ENCODE measurements around the gene IGFBP5. TPM values are rescaled to one million over a fixed set of nuclear protein-coding genes. Genes with fewer than 3 reads are reported as not detected.

Gene IGFBP5
- total RNA-seq, 1 experiment from 2014 or later = 157 TPM

GRCh38 chr2:216626875-216627245 is 68.5 kb downstream of the IGFBP5 start:
- peak overlapping the region; percentile 42 for H3K27ac ChIP-seq (ENCODE audit: low read length)
- BruUV-seq (replicated peaks) = no TSS peak
- intact Hi-C loops (cut with micrococcal nuclease) = no loop called here

GRCh38 chr2:216626168-216626874 is 69.0 kb downstream of the IGFBP5 start:
- H3K27ac ChIP-seq (ENCODE audit: low read length) = peak overlapping the region; percentile 42
- TF ChIP-seq CTCF (conservative IDR thresholded peaks at IDR 0.05; ENCODE audit: low read depth, low read length) (no peak), EZH2 (IDR thresholded peaks at IDR 0.05; ENCODE audit: low read length, unreplicated experiment) (no peak), EZH2phosphoT487 (IDR thresholded peaks at IDR 0.05; ENCODE audit: borderline replicate concordance, low read length) (no peak)
- BruUV-seq (replicated peaks) = no TSS peak
- 0 out of 2 replicates have a peak overlapping the region, but pooled peaks have one; percentile 11 for H2AFZ ChIP-seq (ENCODE audit: low read length)
- ATAC-seq = no peak
- H3K79me2 ChIP-seq (ENCODE audit: low read length) = no peaks in the 10 kb centered on the region
- POLR2A ChIA-PET (ENCODE audit: unreplicated experiment) = no interaction called here
- intact Hi-C loops (cut with micrococcal nuclease) = no loop called here
- no peak overlapping the region for H3K4me3 ChIP-seq (ENCODE audit: low read length)
- peak; percentile 78 for DNase-seq
- H3K9ac ChIP-seq (ENCODE audit: low read length) = no peak overlapping the region
- H3K4me1 ChIP-seq (ENCODE audit: insufficient read depth, low read length) = peaks cover 27% of the 10 kb centered on the region
- H3K4me2 ChIP-seq (ENCODE audit: low read length) = peak overlapping the region; percentile 47
- no peaks in the 10 kb centered on the region for H3F3A ChIP-seq (ENCODE audit: low read length, unreplicated experiment)
- CTCF ChIA-PET = no interaction called here
- no peaks in the 10 kb centered on the region for H3K9me2 ChIP-seq (replicated peaks; ENCODE audit: low read length)
- H3K9me3 ChIP-seq (ENCODE audit: low read length) = no peaks in the 10 kb centered on the region
- no peaks in the 10 kb centered on the region for H3K27me3 ChIP-seq (ENCODE audit: low read length)
- no peaks in the 10 kb centered on the region for H4K20me1 ChIP-seq (ENCODE audit: low read length)
- H3K36me3 ChIP-seq (ENCODE audit: low read depth, low read length) = no peaks in the 10 kb centered on the region

More at GRCh38 chr2:216626875-216627245, 68.5 kb downstream of the IGFBP5 start:
- no peak for TF ChIP-seq EZH2 (IDR thresholded peaks at IDR 0.05; ENCODE audit: low read length, unreplicated experiment)
- no peak for TF ChIP-seq CTCF (conservative IDR thresholded peaks at IDR 0.05; ENCODE audit: low read depth, low read length)
- TF ChIP-seq EZH2phosphoT487 (IDR thresholded peaks at IDR 0.05; ENCODE audit: borderline replicate concordance, low read length) = no peak
- Histone ChIP-seq H2AFZ (ENCODE audit: low read length) (no peak overlapping the region), H3K4me1 (ENCODE audit: insufficient read depth, low read length) (peaks cover 27% of the 10 kb centered on the region), H3F3A (ENCODE audit: low read length, unreplicated experiment) (no peaks in the 10 kb centered on the region), H3K4me3 (ENCODE audit: low read length) (no peak overlapping the region), H4K20me1 (ENCODE audit: low read length) (no peaks in the 10 kb centered on the region), H3K9ac (ENCODE audit: low read length) (no peak overlapping the region), H3K9me2 (replicated peaks; ENCODE audit: low read length) (no peaks in the 10 kb centered on the region), H3K4me2 (ENCODE audit: low read length) (peak overlapping the region; percentile 47; the same call in 1 of the 2 replicates), H3K36me3 (ENCODE audit: low read depth, low read length) (no peaks in the 10 kb centered on the region), H3K79me2 (ENCODE audit: low read length) (no peaks in the 10 kb centered on the region), H3K9me3 (ENCODE audit: low read length) (no peaks in the 10 kb centered on the region), H3K27me3 (ENCODE audit: low read length) (no peaks in the 10 kb centered on the region)
- CTCF ChIA-PET = no interaction called here
- DNase-seq (peak; percentile 60), ATAC-seq (no peak)
- POLR2A ChIA-PET (ENCODE audit: unreplicated experiment) = no interaction called here

GRCh38 chr2:216624251-216624650 is 71.1 kb downstream of the IGFBP5 start:
- POLR2A ChIA-PET (ENCODE audit: unreplicated experiment) = no interaction called here
- Histone ChIP-seq H3K79me2 (ENCODE audit: low read length) (no peaks in the 10 kb centered on the region), H3K4me2 (ENCODE audit: low read length) (peak overlapping the region; percentile 21), H3K27me3 (ENCODE audit: low read length) (no peaks in the 10 kb centered on the region), H3K36me3 (ENCODE audit: low read depth, low read length) (no peaks in the 10 kb centered on the region), H3K4me3 (ENCODE audit: low read length) (no peak overlapping the region), H2AFZ (ENCODE audit: low read length) (no peak overlapping the region), H3K9me2 (replicated peaks; ENCODE audit: low read length) (no peaks in the 10 kb centered on the region), H3K4me1 (ENCODE audit: insufficient read depth, low read length) (peaks cover 27% of the 10 kb centered on the region), H4K20me1 (ENCODE audit: low read length) (no peaks in the 10 kb centered on the region), H3K9ac (ENCODE audit: low read length) (no peak overlapping the region), H3F3A (ENCODE audit: low read length, unreplicated experiment) (no peaks in the 10 kb centered on the region), H3K27ac (ENCODE audit: low read length) (peak overlapping the region; percentile 44), H3K9me3 (ENCODE audit: low read length) (no peaks in the 10 kb centered on the region)
- CTCF ChIA-PET = no interaction called here
- intact Hi-C loops (cut with micrococcal nuclease) = no loop called here
- no peak for TF ChIP-seq EZH2 (IDR thresholded peaks at IDR 0.05; ENCODE audit: low read length, unreplicated experiment)
- TF ChIP-seq CTCF (conservative IDR thresholded peaks at IDR 0.05; ENCODE audit: low read depth, low read length) = no peak
- TF ChIP-seq EZH2phosphoT487 (IDR thresholded peaks at IDR 0.05; ENCODE audit: borderline replicate concordance, low read length) = no peak
- peak; percentile 18; the same call in 1 of the 2 replicates for ATAC-seq
- DNase-seq = peak; percentile 75
- no TSS peak for BruUV-seq (replicated peaks)

Measured in PC-3 (cell line).